ENCODE measurements around the gene TAC4.
"Not testable (repeated sequence)": the region's sequence is repeated elsewhere in the genome, so short reads cannot be mapped to it uniquely, and the experiment has no call there.

Gene TAC4

DNA sequence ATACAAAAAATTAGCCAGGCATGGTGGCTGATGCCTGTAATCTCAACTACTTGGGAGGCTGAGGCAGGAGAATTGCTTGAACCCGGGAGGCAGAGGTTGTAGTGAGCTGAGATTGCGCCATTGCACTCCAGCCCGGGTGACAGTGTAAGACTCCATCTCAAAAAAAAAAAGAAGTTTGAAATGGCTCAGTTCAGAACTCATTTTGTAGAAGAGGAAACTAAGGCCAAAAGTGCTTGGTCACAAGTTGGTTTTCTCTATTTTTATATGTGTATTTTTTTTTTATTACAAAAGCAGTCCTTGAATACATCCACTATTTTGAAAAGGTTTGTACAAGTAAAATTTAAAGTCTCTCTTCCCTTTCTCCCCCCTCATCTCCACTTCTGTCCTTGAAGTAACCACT is 5.5 kb downstream of the TAC4 start:
- DNase-seq (ENCODE audit: low read depth): no peak

DNA sequence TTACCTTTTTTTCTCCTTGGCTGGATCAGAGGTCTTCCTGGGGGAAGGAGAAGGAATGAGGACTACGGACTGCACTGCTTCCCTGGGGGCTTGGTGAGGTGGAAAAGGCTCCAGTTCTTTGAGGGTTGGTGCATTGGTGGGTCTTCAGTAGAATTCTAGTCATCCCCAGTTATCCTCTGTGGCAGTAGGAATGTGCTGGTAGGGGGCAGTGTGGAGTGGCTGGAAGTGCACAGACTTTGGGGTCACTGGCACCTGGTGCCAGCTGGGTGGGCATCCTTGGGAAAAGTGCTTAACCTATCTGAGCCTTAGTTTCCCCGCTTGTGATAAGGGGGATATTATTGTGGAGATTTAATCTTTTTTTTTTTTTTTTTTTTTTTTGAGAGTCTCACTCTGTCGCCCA is 6.3 kb downstream of the TAC4 start:
- no peak for DNase-seq (ENCODE audit: low read depth)

DNA sequence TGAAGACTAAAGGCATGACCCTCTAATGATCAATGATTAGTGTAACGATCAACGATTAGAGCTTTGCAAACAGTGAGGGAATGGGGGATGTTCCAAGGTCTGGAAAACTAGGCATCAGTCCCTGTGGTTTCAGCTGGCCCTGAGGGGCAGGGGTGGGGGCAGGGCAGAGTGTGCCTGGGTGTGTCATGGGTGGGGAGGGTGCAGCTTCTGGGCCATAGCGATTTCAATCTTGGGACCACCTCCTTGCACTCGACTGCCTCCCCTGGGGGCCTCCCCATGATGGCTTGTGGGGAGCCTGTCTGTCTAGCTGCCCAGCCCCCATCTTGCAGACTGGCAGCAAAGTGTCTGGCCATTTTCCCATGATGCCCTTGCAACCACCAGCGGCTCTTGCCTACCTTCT is 8.4 kb downstream of the TAC4 start:
- no peak for DNase-seq (ENCODE audit: low read depth)

DNA sequence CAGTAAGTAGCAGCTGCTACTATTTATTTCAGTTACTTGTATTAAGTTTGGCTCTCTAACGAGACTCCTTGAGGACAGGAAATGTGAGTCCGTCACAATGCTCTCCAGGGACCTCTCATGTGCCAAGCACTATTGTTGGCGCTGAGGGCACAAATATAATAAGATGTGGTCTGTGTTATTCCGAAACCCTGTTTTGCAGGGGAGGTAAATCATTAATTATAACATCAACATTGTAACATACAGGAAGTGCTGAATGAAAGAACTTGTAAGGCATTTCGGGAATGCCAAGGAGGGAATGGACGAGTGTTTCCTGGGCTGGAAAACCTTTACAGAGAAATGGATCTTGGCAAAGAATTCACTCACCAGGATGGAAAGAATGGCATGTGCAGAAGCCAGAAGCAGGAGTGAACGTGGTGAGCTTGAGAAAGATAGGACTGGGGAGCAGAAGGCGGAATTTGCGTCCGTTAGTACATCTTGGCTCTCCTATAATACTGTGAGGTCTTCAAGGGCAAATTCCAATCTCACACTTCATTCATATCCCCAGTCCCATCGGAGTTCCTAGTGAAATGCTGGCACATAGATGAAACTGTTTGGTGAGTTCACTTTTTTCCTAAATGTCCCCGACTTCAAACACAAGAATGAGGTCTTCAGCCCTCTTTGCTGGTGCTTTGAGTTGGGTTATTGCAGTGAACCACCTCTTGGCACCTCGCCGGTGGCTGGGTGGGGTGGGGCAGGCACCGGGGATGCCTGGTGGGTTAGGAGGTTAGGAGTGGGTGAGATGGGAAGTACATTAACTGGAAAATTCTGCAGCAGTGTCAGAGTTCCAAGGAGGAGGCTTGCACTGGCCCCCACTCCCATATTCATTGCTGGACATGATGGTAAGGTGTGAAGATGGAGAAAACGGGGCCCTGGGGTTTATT is 11.5 kb downstream of the TAC4 start:
- no peak for DNase-seq (ENCODE audit: low read depth)

DNA sequence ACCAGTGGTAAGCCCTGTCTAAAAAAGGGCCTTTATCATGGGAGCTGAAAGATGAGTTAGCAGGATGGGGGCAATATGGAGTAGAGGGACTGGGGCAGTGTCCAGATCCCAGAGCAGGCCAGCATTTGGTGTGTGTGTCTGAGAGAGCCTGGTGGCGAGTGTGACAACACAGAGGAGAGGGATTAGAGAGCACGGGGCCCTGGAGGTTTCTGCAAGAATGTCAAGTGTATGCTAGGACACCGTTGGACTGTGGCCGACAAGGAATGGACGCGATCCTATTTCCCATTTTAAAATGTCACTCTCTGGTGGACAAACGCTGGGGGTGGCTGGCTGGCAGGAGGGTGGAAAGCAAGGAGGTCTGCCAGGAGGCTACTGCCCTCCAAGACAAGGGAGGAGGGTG is 12.4 kb downstream of the TAC4 start:
- no peak for DNase-seq (ENCODE audit: low read depth)

DNA sequence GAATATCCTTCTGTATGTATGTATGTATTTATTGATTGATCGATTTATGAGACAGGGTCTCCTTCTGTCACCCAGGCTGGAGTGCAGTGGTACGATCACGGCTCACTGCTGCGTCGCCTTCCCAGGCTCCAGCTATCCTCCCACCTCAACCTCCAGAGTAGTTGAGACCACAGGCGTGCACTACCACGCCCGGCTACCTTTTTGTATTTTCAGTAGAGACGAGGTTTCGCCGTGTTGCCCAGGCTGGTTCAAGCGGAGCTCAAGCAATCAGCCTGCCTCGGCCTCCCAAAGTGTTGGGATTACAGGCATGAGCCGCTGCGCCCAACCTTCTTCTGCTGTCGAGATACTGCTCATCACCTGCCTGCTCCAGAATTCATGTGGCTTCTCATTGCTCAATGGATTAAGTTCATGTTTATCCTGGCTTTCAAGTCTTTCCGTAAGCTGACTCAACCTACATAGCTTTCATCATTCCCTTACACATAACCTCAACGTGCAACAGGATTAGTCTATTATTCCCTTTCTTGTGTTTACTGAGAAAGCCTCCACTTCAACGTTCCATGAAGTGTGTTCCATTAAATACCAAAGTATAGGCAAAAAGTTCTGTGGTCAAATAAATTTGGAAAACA is 13.6 kb downstream of the TAC4 start:
- no peak for DNase-seq (ENCODE audit: low read depth)

DNA sequence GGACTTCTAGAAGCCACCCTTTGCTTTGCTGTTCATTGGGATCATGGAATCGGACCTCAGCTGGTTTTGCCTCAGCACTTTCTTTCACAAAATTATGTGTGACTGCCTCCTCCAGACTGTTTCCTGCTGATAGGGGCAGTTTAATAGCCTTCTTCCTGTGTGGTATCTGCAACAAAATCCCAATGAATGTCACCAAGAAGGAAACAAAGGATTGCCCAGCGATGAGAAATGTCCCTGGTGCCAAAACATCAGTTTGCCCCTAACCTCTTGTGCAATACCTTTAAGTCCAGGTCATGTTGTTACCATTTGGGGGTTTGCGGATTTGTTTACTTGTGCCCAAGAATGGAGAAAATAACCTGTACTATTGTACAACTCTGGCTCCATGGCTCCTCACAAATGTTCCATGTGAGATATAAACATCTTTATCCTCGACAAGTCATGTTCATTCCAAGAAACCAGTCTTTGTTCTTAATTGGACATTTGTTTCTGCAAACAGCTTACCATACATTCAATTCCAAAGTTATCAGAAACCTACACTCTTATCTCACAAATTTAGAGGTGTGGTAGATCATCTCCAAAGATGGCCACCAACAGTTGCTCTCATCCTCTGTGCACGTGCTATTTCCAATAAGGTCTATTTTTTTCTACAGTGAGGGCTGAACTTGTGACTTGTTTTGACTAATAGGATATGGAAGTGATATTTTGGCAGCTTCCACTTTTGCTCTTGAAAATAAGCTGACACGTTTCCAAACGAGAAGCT is 14.8 kb downstream of the TAC4 start:
- DNase-seq (ENCODE audit: low read depth): no peak

DNA sequence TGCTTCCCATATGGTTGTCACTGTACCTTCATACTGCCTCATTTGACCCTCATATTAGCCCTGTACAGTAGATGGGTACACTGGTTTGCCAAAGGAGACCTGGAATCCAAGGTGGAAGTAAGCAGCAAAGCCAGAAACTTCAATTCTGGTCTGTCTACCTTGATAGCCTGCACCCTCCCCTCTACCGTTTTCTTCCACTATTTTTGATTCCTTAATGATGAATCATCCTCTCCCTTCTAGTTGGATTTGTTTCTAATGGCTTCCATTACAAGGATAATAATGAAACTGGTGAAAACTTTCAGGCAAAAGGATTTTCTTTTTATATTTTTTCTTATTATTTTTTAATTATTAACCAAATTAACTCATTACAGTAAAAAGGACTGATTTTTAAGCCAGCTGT is 17.3 kb downstream of the TAC4 start:
- no peak for DNase-seq (ENCODE audit: low read depth)

DNA sequence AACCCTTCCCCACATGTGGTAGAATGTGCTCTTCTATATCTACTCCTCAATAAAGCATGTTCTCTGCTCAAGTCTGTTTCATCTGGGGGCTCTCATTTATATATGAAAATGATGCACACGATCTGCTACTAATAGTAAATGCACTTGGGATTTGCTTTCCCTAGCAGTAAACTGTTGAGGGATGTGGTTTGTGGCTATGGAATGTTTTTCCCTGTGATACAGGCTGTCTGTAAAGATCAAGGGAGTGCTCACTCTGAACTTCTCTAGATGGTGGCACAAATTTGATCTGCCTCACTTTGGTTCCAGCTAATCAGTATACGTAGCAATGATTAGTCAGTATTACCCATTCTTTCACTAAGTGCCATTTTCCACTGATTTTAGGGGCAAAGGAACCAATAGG is 18.8 kb downstream of the TAC4 start:
- DNase-seq (ENCODE audit: low read depth): no peak

DNA sequence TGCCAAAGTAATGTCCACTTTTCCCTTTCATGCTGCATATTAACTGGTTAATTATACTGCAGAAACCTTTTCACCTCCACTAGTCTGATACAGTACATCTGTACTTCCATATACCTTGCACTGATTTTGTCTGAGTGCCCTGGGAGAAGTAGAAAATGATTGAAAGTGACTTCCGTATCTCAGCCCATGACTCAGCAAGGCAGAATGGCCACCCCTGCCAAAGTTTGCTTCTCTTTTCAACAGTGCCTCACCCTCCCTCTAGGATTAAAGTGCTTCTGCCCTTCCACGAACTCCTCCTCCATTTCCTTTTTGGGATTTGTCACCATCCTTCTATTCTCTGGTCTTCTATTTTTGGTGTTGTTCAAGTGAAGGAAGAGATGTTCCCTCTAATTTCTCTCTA is 19.5 kb downstream of the TAC4 start:
- DNase-seq (ENCODE audit: low read depth): not testable (repeated sequence)

DNA sequence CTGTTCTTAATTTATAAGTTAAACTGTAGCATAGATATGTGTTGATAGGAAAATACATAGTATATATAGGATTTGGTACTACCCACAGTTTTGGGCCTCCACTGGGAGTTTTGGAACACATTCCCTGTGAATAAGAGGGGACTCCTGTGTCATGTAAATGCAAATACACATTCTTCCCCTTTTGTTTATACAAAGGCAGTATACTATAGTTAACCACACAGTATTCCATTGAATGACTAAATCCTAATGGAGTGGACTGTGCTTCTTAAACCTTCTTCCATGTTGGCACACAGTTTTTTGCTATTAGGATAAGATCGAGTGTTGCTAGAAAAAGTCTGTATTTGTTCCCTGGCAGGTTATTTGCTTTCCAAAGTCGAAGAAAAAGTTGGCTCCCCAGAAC is 22.2 kb downstream of the TAC4 start:
- DNase-seq (ENCODE audit: low read depth): no peak

DNA sequence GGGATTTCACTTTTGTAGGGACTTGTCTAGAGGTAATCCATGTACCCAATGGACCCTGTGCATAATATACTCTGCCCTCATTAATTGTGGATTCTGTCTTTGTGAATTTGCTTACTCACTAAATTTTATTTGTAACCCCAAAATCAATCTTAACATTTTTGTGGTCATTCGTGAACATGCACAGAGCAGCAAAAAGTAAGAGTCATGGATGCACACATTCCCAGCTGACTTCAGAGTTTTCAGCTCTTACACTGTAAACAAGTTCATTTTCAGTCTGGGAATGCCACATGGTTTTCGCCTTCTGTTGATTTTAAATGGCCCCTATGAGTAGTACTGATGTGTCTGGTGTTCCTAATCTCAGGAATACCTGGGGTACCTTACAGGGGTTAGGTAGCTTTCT is 24.3 kb downstream of the TAC4 start:
- no peak for DNase-seq (ENCODE audit: low read depth)

DNA sequence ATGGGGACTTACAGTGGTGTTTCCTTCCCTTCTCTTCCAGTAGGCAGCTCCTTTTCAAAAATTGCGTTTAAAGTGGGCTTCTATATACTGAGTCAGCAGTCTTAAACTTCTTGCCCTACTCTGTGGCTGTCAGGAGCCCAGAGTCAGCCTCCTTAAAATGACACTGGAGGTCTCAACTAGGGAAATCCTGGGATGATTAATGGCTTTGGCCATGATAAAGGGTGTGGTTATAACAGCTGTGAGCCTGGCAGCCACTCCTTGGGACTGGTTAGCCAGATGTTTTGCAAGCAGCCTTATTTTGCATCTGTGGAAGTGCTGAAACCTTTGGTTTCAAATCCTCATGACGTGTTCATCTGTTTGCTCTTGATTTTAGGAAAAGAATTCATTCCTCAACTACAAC is 25.0 kb downstream of the TAC4 start:
- no peak for DNase-seq (ENCODE audit: low read depth)

DNA sequence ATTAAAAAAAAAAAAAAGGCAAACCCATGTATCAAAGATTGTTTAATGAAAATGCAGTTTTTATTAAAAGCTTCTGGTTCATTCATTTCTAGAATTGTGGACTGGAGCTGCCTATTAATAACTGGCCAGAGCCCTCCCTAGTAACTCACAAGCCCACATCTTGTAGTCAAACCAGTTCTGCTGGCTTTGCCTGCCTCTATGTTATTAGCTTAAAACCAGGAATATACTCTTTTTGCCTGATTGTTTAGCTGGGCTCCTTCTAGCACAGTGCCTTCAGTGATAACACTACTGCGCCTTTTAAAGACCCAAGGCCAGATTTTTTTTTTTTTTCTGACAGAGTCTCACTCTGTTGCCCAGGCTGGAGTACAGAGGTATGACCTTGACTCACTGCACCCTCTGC is 26.0 kb downstream of the TAC4 start:
- no peak for DNase-seq (ENCODE audit: low read depth)

DNA sequence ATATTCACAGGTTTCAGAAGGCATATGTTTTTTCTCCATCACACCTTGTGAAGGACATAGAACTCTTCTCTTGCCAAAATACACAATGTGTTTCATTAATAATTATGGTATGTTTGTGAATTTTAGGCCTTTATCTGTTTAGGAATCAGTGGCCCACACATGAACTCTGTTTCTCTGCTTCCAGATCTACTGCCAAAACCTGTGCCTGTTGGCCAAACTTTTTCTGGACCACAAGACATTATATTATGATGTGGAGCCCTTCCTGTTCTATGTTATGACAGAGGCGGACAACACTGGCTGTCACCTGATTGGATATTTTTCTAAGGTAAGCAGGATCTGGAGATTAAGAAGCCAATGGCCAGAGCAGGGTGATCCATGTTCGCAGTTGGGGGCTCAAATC is 26.4 kb downstream of the TAC4 start:
- no peak for DNase-seq (ENCODE audit: low read depth)

DNA sequence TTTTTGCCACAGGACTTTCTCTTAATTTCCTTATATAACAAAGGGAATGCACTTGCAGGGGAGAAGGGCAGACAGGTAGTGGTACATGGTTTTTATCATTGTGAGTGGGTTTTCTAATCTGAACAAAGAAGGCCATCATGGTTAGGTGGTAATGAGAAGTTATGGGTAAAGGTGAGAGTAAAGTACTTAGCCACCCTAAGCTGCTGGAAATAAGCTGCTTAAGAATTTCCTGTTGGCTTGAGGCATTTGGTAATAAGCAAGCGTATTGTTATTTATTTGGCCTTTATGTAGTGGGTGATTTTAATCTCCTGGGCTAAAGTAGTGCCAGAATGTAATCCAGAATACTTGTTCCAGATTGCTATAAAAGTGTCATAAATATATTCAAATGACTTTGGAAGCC is 27.1 kb downstream of the TAC4 start:
- no peak for DNase-seq (ENCODE audit: low read depth)

DNA sequence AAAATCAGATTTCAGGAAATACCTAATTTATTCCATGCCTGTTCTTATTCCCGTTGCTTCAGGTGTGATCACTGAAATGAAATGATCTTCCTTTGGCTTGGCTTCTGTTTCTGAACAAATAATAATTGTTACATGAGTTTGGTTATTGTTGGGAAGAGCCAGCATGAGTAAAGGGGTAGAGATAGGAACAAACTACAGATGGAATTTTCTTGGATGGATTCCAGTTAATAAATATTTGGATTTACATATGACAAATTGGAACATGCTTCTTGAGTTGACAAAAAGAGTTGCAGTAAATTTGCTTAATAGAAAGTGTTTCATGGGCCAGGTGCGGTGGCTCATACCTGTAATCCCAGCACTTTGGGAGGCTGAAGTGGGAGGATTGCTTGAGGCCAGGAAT is 28.2 kb downstream of the TAC4 start:
- DNase-seq (ENCODE audit: low read depth): no peak

DNA sequence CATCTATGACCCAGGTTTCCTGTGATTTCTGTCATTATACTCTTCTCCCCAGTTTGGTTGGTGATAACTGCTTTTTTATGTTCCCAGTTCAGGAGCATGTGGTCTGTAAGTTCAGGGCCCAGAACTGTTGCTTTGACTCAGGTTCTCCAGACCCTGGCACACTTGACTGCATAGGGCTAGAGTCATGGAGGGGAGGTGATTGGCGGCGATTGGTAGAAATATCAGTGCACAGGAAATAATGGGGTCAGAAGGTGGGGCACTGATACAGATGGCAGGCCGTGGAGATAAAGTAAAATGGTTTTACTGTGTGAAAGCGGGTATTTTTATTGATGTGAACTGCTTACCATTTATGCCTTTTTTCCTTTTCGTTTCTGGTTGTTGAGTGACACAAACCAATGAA is 28.7 kb downstream of the TAC4 start:
- no peak for DNase-seq (ENCODE audit: low read depth)

DNA sequence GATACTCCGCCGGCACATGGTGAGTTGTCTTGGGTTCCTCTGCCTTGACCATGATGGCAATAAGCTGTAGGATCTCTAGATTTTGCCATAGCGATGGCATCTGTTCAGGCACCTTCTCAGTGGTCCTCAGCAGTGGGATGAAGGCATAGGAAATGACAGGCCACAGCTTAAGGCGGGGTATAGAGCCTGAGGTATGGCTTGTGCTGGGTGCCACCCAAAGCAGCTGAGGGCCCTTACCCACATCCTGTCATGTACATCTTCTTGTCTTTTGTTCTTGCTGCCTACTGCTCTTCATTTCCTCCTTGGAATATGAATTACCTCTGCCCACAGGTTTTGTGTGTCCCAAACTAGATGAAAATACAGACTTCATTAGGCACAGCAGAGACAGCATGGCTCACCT is 29.9 kb downstream of the TAC4 start:
- peak; percentile 6 for DNase-seq (ENCODE audit: low read depth)

DNA sequence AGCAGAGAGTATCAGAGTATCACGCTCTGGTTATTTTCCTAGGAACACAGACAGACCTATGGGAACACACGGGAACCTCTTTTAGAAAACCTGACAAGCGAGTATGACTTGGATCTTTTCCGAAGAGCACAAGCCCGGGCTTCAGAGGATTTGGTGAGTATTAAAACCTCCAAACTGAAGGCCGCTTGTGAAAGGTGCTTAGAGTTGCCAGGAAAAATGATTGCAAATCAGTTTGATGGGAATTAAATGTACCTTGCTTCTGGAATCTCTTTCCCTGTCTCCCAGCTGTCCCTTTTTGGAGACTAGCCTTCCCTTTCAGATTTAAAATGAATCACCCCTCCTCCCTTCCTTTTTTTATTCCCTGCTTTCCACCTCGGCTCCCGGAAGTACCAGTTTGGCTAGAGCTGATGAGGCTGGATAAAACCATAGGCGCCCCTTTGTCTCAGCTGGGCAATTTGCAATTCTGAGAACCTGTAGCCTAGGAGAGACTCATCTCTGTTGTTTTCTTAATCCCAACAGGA is 32.0 kb downstream of the TAC4 start:
- no peak for DNase-seq (ENCODE audit: low read depth)

DNA sequence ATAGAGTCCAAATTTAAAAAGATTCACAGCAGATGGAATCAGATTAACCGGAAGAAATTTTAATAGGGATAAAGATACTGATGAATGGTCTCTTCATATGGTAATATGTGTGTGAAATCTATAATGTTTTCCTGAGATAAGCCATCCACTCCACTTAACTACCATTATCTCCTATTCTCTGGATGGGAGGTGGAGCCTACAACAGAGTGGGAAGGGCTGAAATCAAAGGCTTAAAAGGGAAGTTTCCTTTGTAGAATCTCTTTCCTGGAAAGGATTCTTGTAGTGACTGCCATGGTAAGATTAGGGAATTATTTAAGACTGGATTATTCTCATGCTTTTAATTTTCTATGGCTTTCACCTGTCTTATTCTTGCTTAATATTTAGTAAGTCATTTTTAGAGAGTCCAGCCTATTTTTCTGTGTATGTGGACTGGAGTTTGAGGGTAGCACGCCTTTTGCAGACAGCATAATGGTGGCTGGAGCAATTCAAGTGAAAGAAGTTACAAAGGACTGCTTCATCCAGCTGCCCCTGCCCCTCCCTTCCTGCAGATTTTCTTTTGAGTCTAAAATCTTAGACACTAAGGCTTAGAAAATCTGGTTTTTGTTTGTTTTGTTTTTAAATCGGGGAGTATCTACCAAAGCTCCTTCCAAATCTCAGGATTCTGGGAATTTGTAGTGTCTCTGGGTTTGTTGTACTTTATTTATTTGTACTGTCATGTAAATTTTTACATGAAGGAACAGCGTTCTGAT is 32.9 kb downstream of the TAC4 start:
- DNase-seq (ENCODE audit: low read depth): no peak

DNA sequence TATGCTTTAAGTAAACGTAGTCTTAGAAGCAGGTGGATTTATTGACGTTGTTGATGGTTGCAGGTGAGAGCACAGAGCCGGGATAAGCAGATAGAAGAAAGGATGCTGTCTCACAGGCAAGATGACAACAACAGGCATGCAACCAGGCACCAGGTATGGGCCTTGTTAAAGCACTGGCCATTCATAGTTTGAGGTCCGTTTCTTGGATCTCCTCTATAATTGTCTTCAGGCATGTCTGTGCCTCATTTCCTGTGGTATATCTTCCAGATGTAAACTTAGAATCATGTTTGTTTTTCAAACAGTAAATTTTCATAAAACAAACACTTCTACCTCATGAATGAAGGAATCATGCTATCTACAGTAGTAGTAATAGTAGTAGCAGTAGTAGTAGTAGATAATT is 38.8 kb downstream of the TAC4 start:
- DNase-seq (ENCODE audit: low read depth): no peak

Measured in stimulated activated CD8-positive, alpha-beta memory T cell treated with anti-CD3 and anti-CD28 coated beads, Interleukin-4, amount 100 ng/mL, for 24 hours (primary cell).